ENCODE results near the gene HSDL1. TPM values are rescaled to one million over a fixed set of nuclear protein-coding genes. Genes with fewer than 3 reads are reported as not detected.
A peak's percentile ranks its signal among the peaks of the same experiment; 100 is the strongest.

HSDL1 gene
- total RNA-seq, 1 donor from 2014 or later: 36.4 TPM

- H3K36me3 Mint-ChIP-seq: peaks cover 25% of the 10 kb centered on the region
- no peak for DNase-seq (ENCODE audit: extremely low spot score, unreplicated experiment)
- TF ChIP-seq CTCF (conservative IDR thresholded peaks at IDR 0.05): no peak
- H3K27ac Mint-ChIP-seq: peak overlapping the region; percentile 30
- H3K27me3 Mint-ChIP-seq: no peaks in the 10 kb centered on the region
- peaks cover 49% of the 10 kb centered on the region for H3K4me1 Mint-ChIP-seq (ENCODE audit: unreplicated experiment)
- H3K4me3 Mint-ChIP-seq: peak overlapping the region; percentile 74
- H3K9me3 Mint-ChIP-seq: no peaks in the 10 kb centered on the region
Observed at GRCh38 chr16:84139628-84140258, 5.2 kb downstream of the HSDL1 start.

GRCh38 chr16:84138824-84139627 lies 6.0 kb downstream of the HSDL1 start:
- H3K4me1 Mint-ChIP-seq (ENCODE audit: unreplicated experiment): peaks cover 45% of the 10 kb centered on the region

GRCh38 chr16:84138500-84138823 lies 6.5 kb downstream of the HSDL1 start:
- Mint-ChIP-seq H3K27me3 (no peaks in the 10 kb centered on the region), H3K36me3 (peaks cover 22% of the 10 kb centered on the region), H3K9me3 (no peaks in the 10 kb centered on the region), H3K4me1 (ENCODE audit: unreplicated experiment) (peaks cover 43% of the 10 kb centered on the region), H3K4me3 (peak overlapping the region; percentile 74), H3K27ac (peak overlapping the region; percentile 79)
- no peak for DNase-seq (ENCODE audit: extremely low spot score, unreplicated experiment)
- TF ChIP-seq CTCF (conservative IDR thresholded peaks at IDR 0.05): no peak

More at GRCh38 chr16:84138824-84139627, 6.0 kb downstream of the HSDL1 start:
- peaks cover 23% of the 10 kb centered on the region for H3K36me3 Mint-ChIP-seq
- peak overlapping the region; percentile 79 for H3K27ac Mint-ChIP-seq
- no peak for TF ChIP-seq CTCF (conservative IDR thresholded peaks at IDR 0.05)
- no peak for DNase-seq (ENCODE audit: extremely low spot score, unreplicated experiment)
- H3K9me3 Mint-ChIP-seq: no peaks in the 10 kb centered on the region
- no peaks in the 10 kb centered on the region for H3K27me3 Mint-ChIP-seq
- peak overlapping the region; percentile 74 for H3K4me3 Mint-ChIP-seq

- H3K27me3 Mint-ChIP-seq: no peaks in the 10 kb centered on the region
- no peak overlapping the region for H3K27ac Mint-ChIP-seq
- peaks cover 22% of the 10 kb centered on the region for H3K36me3 Mint-ChIP-seq
- no peak for TF ChIP-seq CTCF (conservative IDR thresholded peaks at IDR 0.05)
- DNase-seq (ENCODE audit: extremely low spot score, unreplicated experiment): no peak
- peaks cover 45% of the 10 kb centered on the region for H3K4me1 Mint-ChIP-seq (ENCODE audit: unreplicated experiment)
- H3K9me3 Mint-ChIP-seq: no peaks in the 10 kb centered on the region
- H3K4me3 Mint-ChIP-seq: no peak overlapping the region
Observed at GRCh38 chr16:84137769-84138357, 7.1 kb downstream of the HSDL1 start.

GRCh38 chr16:84137287-84137686 lies 7.7 kb downstream of the HSDL1 start:
- TF ChIP-seq CTCF (conservative IDR thresholded peaks at IDR 0.05): no peak
- Mint-ChIP-seq H3K9me3 (no peaks in the 10 kb centered on the region), H3K36me3 (peaks cover 22% of the 10 kb centered on the region), H3K4me3 (no peak overlapping the region), H3K4me1 (ENCODE audit: unreplicated experiment) (peaks cover 50% of the 10 kb centered on the region), H3K27me3 (no peaks in the 10 kb centered on the region), H3K27ac (peak overlapping the region; percentile 18)
- no peak for DNase-seq (ENCODE audit: extremely low spot score, unreplicated experiment)
